AG08395 (cell line): ENCODE results near the gene ZFPL1.

Experiments
- DNase-seq: peaks from one replicate; pipeline ENCODE4 v3.0.0; 2012; ENCODE audit warnings: mixed read lengths, low spot score

The ZFPL1 gene

DNA sequence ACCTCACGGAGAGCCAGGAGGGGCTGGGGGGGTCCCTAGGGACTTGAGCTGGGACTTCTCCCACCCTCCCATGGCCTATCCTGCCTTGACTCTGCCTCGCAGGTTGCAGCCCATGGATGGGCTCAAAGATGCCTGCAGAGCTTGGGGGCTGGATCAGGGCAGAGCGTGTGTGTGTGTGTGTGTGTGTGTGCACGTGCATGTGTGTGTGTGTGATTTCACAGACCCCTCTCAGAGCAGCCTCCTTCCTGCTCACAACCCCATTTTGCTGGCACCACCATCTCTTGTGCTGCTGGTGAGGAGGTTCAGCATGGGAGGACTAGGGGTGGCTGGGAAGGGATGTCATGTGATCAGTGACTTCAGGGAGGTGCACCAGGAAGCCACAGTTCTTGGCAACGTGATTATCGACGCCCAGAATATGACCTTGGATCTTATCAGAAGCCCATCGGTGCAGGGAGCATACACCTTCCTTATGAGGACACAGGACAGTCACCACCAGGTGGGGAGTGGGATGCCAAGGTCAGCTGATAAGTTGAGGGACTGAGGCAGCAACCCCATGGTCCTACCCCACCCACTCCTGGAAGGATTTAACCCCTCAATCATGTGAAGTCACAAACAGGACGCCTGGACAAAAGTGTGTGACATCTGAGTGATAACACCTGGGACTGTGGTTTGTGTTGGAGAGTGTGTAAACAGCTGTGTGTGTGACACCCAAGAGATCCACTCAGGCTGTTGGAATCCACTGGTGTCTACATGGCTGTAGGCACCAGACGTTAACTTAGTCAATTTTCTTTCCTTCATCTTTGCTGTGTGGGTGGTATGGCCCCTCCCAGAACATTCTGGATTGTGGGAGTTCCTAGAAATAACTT is 23.8 kb upstream of the ZFPL1 start:
- DNase-seq: no peak

DNA sequence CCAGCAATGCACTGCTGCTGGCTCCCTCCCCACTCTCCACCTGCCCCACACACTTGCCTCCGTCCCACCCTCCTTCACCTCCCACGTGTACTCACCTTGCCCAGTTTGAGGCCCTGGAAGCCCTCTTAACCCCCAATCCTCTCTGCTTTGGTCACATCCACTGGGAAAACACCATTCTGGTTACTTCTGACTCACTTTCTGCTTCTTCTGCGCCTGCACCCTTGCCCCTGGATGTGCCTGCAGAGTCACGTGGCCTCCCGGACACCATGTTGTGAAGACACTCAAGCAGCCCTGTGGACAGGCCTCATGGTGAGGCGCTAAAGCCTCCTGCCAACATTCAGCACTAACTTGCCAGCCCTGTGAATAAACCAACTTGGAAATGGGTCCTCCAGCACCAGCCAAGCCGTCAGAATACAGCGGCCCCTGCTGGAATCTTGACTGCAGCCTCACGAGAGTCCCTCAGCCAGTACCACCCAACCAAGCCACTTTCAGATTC is 23.1 kb upstream of the ZFPL1 start:
- no peak for DNase-seq

DNA sequence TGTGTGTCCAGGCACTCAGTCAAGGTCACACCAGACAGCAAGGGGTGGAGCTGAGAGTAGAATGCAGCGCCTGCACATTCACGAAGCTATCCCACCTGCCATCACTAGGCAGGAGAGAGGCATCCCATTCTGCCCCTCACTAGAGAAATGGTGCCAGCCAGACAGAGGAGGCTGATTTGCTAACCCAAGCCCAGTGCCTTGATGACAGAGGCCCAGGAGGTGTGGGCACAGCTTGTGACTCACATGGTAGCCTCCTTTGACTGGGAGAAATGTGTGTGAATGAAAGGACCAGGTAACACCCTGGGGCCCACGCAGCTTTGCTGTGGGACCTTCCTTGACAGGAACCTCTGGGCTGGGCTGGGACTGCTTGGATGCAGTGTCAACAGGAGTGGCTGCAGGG is 20.5 kb upstream of the ZFPL1 start:
- DNase-seq: no peak

DNA sequence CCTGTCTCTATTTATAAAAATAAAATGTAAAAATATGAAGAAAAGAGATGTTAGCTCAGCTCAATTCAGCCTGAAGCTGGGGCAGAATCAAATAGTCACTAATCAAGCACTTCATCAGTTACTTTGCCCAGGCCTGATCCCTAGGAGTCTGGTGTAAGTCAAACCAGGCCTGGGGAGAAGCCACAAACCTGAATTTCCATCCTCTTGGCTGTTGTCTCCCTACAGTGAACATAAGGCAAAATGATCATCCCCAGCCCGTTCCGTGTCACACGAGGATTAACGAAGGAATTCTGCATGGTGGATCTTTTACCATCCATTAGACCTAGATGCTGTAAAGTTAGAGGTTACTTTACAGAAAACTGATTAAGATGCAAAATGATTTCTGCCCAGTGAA is 19.2 kb upstream of the ZFPL1 start:
- DNase-seq: no peak

DNA sequence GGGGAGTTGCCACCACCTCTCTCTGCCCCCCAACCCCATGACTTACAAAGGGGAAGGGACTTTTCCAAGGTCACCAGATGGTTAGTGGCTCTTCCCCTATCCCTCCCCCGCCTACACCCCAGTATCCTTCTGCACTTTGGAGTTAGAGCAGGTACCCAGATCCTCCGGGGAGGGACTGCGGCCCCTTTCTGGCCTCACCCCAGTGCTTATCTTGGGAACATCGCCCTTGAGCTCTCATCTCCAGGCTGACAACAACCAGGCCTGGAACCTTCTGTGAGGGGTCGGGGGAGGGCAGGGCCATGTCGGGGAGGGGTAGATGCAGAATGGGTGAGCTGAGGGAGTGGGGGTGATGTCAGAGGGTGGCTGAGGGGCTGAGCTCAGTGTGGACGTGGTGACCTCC is 18.2 kb upstream of the ZFPL1 start:
- no peak for DNase-seq

DNA sequence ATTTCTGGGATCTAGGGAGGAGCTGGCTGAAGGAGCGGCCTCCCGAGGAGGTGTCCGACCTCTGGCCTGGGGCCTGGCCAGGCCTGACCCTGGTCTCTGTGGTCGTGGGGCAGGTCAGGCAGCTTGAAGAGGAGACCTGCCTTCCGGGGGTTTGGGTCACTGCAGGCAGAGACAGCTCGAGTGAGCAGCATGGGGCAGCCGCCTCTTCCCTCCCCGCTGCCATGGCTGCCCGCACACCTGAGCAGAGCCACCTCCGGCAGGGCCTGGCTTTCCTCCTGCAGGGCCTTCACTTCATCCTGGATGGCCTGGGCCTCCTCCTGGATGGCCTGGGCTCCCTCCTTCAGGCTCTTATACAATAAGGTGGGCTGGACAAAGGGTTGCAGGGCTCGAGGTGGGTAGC is 17.7 kb upstream of the ZFPL1 start:
- DNase-seq: no peak

DNA sequence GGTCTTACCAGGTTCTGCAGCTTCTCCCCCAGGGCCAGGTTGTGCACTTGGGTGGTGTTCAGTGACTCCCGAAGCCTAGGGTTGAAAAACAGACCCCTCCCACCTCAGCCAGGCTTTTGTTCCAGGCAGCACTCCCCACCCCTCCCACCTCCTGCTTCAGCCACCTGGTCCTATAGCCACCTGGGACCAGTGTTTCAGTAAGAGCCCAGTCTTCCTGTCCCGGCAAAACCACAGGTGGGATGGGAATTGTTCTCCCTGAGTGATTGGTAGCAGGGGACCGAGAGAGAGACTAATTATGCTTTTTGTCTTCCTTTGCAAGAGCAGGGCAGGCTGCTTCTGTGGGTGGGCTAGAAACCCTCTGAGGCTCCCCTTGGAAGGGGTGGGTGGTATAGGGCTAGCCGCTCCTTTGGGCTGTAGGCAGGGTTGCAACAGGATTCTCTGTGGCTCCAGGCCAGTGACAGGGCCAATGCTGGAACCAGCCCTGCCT is 17.2 kb upstream of the ZFPL1 start:
- DNase-seq: no peak

DNA sequence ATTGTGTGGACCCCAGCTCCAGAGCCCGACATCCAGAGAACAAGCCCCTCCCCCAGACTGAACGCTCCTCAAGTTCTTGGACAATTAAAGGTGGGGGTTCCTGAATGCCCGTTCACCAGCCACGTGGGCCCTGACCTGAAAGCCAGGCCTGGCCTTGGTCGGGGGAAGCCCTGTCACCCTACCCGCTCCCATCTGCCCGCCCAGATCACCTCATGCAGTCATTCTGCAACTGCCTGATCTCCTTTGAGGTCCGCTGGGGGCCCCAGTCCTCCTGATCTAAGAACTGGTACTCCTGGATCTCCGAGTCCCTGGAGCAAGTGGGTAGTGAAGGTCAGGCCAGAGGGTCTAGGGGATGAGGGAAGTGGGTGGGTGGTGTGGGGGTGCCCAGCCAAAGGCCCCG is 16.6 kb upstream of the ZFPL1 start:
- DNase-seq: no peak

DNA sequence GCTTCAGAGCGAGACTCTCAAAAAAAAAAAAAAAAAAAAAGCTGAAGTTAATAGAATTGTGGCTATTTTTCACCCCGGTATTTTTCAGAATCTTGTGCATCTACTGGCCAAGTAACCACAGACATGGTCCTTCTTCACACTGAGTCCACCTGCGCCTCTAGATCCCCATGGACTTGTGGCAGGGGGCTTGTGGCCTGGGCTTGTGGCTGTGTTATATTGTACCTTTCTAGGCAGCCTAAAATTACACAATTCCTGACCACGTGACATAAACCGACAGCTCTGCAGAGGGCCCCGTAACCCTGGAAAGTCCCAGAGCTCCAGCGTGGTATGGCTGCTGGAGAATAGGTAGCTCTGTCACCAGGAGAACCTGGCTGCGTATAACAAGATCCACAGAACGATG is 14.8 kb upstream of the ZFPL1 start:
- no peak for DNase-seq

DNA sequence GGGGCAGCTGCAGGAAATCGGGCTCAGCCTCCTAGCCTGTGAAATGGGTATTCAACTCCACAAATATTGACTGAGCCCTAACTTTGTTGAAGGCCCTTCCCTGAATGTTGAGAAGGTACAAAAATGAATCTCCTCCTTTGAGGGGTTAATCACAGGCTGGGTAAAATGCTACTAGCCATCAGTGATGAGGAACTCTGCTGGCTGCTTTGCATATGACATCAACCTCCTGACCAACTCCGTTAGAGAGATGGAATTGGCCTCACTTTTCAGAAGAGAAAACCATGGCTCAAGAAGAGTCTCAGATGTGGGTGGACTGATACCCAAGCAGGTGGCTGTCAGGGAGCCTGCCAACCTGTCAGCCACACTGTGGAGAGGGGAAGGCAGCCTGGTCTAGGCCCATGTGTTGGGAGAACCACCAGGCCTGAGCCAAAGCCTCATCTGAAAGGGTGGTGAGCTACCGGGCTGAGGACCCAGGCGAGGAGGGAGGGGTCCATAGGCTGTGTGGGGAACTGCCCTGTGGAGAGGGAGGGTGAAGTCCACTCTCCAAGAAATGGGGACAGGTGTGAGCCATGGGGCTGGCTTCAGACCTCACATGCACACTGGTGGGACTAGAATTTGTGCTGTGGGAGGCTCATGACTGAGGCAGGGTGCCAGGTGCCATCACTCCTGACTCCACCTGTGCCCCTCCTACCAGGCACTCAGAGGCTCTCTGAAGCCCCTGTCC is 12.0 kb upstream of the ZFPL1 start:
- no peak for DNase-seq

DNA sequence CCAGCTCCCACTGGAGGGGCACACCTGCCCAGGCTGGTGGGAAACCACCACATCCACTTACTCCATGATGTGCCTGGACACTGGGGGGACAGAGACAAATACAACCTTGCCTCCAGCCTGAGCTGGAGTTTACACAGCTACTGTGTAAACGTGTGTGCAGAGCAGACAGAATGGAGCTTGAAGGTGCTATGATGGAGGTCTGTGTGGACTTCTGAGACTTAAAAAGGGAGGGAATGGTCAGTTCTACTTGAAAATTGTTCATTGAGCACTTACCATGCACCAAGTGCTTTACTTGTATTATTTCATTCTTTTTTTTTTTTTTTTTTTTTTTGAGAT is 11.4 kb upstream of the ZFPL1 start:
- no peak for DNase-seq

DNA sequence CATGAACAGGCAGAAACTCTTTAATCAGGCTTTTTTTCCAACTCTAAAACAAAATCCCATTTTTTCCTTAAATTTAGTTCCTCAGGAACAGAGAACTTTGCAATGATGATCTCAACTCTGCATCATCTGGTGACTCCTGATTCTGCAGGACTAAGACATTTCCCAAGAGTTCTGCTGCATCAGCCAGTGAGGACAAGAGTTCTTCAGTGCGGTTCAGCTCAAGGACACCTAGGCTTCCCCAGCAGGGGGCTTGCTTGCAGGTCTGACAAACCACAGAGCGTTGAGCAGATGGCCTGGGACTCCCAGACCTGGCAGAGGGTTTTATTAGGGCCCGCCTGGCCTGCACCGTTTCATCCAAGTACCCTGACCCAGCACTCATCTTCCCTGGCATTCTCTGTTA is 6.6 kb upstream of the ZFPL1 start:
- DNase-seq: no peak

DNA sequence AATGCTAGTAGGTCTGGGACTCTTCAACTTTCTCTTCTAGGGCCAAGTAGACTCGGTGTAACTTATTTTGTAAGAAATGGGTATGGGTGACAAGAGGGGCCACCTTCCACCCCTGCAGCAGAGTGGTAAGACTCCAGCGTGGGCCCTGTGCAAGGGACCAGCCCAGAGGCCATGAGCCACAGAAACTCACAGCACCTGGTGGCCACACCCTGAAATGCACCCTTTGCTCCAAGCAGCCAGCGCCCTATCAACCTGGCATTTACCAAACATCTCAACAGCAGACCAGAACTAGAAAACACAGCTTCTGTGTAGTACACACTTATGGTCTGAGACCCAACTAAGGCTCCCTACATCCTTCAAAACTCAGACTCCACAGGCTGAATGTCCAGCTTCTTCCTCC is 5.9 kb upstream of the ZFPL1 start:
- DNase-seq: peak; percentile 51

DNA sequence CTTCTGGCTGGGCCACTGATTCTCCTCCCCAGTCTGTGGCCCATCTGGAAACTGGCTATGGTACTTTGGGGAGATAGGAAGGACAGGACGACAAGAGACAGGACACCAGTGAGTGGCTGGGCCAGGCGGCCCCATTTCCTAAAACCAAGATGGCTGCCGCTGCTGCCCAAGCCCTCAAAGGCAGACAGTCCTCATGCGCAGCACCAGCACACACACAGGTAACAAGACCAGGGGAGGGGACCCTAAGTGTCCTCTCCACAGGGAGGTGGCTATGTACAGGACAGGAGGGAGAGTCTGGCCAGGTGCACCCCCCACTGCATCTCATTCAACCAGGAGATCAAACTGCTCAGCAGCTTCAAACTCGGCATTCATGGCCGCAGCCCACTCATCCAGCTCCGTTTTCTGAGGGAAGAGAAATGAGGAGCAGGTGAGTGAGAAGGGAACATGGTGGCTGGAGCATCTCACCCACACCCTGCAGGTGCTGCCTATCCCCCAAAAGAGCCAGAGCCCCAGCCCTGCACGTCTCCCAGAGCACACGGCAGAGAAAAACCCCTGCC is 5.2 kb upstream of the ZFPL1 start:
- DNase-seq: no peak

DNA sequence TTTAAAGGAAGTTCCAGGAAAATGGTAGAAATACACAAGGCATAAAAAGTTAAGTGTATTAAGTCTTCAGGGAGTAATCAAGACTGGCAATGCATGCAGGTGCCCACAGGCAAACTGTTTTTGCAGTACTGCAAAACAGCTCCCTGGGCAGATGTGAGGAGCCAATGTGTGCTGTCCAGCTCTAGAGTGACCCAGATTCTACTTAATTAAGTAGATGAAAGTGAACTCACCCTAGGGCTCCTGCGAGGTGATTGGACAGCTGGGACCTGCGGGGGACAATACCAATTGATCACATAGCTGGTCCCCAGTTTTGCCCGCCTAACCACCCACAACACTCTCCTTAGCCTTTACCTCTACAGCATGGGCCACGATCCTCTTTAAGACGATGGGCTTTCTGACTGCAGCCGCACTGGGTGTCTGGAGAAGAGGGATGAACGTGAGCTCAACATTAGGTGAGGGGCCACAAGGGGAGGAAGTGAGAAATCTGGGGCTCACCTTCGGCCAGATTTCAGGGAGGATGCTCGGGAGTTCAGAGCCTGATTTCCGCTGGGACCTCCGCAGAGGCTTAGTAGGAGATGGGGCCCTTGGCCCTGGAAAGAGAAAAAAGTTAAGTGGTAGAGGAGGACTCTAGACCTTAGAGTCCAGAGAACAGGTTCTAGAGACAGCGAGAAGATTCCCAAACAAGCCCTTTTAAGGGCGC is 738 bp upstream of the ZFPL1 start:
- no peak for DNase-seq

DNA sequence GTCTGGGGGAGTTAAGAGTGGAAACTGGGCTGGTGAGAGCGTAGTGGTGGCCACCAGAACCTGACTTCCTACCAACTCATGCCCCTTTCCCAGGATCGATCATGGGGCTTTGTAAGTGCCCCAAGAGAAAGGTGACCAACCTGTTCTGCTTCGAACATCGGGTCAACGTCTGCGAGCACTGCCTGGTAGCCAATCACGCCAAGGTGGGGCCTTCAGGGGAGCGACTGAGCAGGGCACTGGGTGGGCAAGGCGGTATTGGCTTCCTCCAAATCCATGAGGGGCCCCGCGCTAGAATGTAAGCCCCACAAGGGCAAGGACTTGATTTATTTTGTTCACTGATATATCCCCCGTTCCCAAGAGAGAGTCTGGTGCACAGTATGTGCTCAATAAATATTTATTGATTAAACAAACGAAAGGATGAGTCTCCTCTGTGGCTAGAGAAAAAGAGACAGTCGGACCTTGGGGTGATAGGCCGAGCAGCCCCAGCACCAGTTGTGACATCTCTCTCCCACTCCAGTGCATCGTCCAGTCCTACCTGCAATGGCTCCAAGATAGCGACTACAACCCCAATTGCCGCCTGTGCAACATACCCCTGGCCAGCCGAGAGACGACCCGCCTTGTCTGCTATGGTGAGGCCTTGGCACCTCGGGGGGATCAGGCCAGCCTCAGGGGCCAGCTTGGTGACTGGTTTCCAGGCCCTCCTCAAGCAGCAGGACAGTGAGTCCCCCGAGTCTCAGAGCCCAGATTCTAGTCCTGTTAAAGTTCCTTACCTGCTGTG is 765 bp downstream of the ZFPL1 start:
- no peak for DNase-seq

DNA sequence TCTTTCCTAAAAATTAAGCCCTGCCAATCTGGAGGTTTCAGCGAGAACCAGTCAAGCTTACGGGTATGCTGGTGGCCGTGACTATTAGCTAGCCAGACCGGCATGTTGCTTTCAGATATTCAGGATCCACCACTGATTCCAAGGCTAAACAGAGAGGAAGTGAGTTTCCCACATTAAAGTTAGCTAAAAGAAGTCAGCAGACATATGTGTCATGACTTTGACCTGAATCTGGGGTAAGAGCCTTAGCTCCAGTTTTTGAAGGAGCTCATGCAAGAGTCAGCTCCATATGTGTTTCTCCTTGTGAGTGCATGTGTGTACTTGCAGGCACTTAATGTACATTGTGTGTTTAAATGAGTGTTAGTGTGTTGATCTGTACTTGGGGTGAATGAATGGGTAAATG is 1.4 kb downstream of the ZFPL1 start:
- no peak for DNase-seq

DNA sequence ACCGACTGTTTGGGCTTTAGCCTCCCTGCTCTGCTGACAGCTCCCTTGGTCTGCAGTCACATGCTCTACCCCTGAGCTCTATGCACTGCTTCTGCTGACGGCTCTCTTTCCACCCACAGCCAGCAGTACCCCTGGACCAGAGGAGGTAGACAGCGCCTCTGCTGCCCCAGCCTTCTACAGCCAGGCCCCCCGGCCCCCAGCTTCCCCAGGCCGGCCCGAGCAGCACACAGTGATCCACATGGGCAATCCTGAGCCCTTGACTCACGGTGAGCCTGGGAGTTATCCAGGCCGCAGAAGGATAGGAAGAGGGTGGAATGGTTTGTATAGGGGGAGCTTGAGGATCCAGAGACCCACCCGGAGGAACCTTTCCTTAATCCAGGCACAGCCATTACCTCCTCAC is 2.8 kb downstream of the ZFPL1 start:
- DNase-seq: no peak

DNA sequence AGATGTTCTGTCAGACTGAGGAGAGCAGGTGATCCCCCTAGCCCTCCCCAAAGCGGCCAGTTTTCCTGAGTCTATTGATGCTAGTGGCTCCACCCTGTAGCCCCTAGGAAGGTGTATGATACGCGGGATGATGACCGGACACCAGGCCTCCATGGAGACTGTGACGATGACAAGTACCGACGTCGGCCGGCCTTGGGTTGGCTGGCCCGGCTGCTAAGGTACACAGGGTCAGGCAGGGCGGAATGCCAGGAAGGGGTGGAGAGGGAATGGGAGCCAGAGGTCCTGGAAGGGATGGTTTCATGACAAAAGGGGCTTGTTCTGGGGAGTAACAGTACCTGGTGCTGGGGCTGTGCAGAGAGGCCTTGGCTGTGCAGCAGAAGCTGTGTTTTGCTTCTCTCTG is 3.2 kb downstream of the ZFPL1 start:
- no peak for DNase-seq

DNA sequence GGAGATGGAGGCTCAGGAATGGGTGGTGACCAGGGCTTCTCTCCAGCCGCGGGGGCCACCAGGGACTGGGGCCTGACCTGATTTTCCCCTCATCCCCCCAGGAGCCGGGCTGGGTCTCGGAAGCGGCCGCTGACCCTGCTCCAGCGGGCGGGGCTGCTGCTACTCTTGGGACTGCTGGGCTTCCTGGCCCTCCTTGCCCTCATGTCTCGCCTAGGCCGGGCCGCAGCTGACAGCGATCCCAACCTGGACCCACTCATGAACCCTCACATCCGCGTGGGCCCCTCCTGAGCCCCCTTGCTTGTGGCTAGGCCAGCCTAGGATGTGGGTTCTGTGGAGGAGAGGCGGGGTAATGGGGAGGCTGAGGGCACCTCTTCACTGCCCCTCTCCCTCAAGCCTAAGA is 3.8 kb downstream of the ZFPL1 start:
- DNase-seq: no peak

DNA sequence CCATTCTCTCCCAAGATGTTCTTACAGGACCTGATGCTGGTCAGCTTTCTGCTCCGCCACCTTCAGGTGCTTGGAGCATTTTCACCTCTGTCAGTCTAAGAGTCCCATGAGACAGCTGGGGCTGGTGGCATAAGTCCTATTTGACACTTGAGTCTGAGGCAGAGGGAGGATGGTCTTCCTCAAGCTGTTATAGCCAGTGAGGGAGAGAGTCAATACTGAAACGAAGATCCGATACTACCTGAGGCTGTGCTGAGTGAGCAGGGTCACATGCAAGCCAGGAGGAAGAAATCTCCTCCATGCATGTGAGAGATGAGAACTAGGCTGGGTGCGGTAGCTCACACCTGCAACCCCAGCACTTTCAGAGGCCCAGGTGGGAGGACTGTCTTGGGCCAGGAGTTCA is 5.6 kb downstream of the ZFPL1 start:
- no peak for DNase-seq

DNA sequence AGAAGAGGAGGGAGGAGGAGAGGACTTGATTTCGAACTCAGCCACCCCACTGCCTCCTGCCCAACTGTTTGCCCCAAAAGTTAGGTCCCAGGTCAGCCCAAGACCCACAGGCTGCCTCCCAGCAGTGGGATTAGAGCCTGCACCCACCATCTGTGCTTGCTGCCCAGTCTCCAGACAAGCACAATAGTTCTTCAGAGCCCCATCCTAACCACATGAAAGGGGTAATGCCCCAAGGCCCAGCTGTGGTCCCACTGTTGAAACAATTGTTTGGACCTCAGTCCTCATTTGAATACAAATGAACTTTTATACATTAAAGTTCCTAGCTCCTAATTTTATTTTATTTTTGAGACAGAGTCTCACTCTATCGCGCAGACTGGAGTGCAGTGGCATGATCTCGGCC is 6.6 kb downstream of the ZFPL1 start:
- no peak for DNase-seq
